Activated B cell treated with CpG ODN at 0.5 μM for 24 hours (primary cell): ENCODE results near the gene ELP4. TPM values are rescaled to one million over a fixed set of nuclear protein-coding genes. Genes with fewer than 3 reads are reported as not detected.

Experiments
- ATAC-seq: fragments of 200-7000 bp; cut with Tn5 transposase; one replicate; pipeline ENCODE4 v1.10.0; 2021; ENCODE audit warnings: low read depth, mild to moderate bottlenecking, moderate library complexity
- CTCF ChIA-PET: fragments of 350-600 bp; sonication (Branson Sonifier 250); formaldehyde crosslinking; loops from one replicate; lab custom pipeline; 2021; ENCODE audit warnings: antibody characterized with exemption; lab: Charles Lee
- POLR2A ChIA-PET: fragments of 350-600 bp; sonication (Branson Sonifier 250); formaldehyde crosslinking; loops from one replicate; lab custom pipeline; 2021; ENCODE audit warnings: antibody characterized with exemption; lab: Charles Lee
- DNase-seq: peaks from one replicate; pipeline ENCODE4 v3.0.0; 2022
- H3K27ac Mint-ChIP-seq: one replicate; pipeline ENCODE4 v1.8.0; 2020; ENCODE audit warnings: mixed read lengths
- H3K27me3 Mint-ChIP-seq: one replicate; pipeline ENCODE4 v1.8.0; 2021; ENCODE audit warnings: mixed read lengths
- H3K36me3 Mint-ChIP-seq: one replicate; pipeline ENCODE4 v1.8.0; 2021; ENCODE audit warnings: low read depth, mixed read lengths
- H3K4me1 Mint-ChIP-seq: one replicate; pipeline ENCODE4 v1.8.0; 2021; ENCODE audit warnings: mixed read lengths
- H3K4me3 Mint-ChIP-seq: one replicate; pipeline ENCODE4 v1.8.0; 2020; ENCODE audit warnings: mild to moderate bottlenecking, mixed read lengths
- H3K9me3 Mint-ChIP-seq: one replicate; pipeline ENCODE4 v1.8.0; 2020; ENCODE audit warnings: mixed read lengths
- CTCF ChIP-seq: fragments of 200-600 bp; IDR thresholded peaks from one replicate; pipeline ENCODE4 v1.8.0; 2022; ENCODE audit warnings: antibody characterized with exemption, mild to moderate bottlenecking
- intact Hi-C: fragments of 100-400 bp; cut with micrococcal nuclease; formaldehyde crosslinking; loops from one replicate; pipeline ENCODE4 v1.15.1; 2024
- total RNA-seq: library from RNA; stranded (reverse); gene quantifications from 2 replicates; pipeline ENCODE4 v1.2.3, GENCODE V29; 2022

The ELP4 gene
- total RNA-seq, 1 donor from 2014 or later = 25.5 TPM

- ChIA-PET CTCF (no interaction called here), POLR2A (no interaction called here)
- intact Hi-C loops = no loop called here
- no peaks in the 10 kb centered on the region for H3K4me1 Mint-ChIP-seq
- no peak overlapping the region for H3K27ac Mint-ChIP-seq
- no peaks in the 10 kb centered on the region for H3K9me3 Mint-ChIP-seq
- H3K36me3 Mint-ChIP-seq = peaks cover 13% of the 10 kb centered on the region
- ATAC-seq = no peak
- H3K27me3 Mint-ChIP-seq = no peaks in the 10 kb centered on the region
- no peak overlapping the region for H3K4me3 Mint-ChIP-seq
- no peak for TF ChIP-seq CTCF
- no peak for DNase-seq
These were observed 145.9 kb downstream of the ELP4 start for GRCh38 chr11:31655483-31655882.

GRCh38 chr11:31656051-31656450 is 146.5 kb downstream of the ELP4 start:
- ChIA-PET CTCF (no interaction called here), POLR2A (no interaction called here)
- ATAC-seq = no peak
- intact Hi-C loops = no loop called here
- H3K9me3 Mint-ChIP-seq = no peaks in the 10 kb centered on the region
- H3K27ac Mint-ChIP-seq = no peak overlapping the region
- no peak overlapping the region for H3K4me3 Mint-ChIP-seq
- DNase-seq = no peak
- H3K27me3 Mint-ChIP-seq = no peaks in the 10 kb centered on the region
- H3K4me1 Mint-ChIP-seq = no peaks in the 10 kb centered on the region
- peaks cover 10% of the 10 kb centered on the region for H3K36me3 Mint-ChIP-seq
- TF ChIP-seq CTCF = no peak

DNA sequence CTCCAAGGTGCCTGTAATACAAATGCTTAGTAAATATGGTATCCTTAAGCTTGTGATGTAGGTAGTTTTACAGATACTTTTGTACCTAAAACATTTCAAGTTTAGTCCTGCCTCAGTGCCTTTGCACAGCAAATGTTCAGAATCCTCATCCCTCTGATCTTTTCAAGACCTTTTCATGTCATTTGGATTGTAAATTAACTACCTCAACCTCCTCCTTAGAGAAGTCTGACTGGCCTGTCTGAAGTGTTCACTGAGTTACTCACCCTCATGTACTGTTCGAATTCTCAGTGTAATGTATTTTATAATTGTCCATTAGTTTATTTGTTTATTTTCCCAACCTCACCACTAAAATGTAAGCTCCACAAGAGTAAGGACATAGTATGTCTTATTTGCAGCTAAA is 147.5 kb downstream of the ELP4 start:
- ChIA-PET POLR2A (no interaction called here), CTCF (no interaction called here)
- no peak for TF ChIP-seq CTCF
- H3K4me1 Mint-ChIP-seq = no peaks in the 10 kb centered on the region
- H3K36me3 Mint-ChIP-seq = peaks cover 2% of the 10 kb centered on the region
- H3K27me3 Mint-ChIP-seq = no peaks in the 10 kb centered on the region
- H3K9me3 Mint-ChIP-seq = no peaks in the 10 kb centered on the region
- no peak overlapping the region for H3K4me3 Mint-ChIP-seq
- ATAC-seq (no peak), DNase-seq (no peak)
- intact Hi-C loops = no loop called here
- no peak overlapping the region for H3K27ac Mint-ChIP-seq

GRCh38 chr11:31664129-31664528 is 154.6 kb downstream of the ELP4 start:
- intact Hi-C loops = no loop called here
- CTCF ChIA-PET = no interaction called here
- Mint-ChIP-seq H3K27ac (no peak overlapping the region), H3K36me3 (peaks cover 3% of the 10 kb centered on the region), H3K4me3 (no peak overlapping the region), H3K4me1 (no peaks in the 10 kb centered on the region), H3K9me3 (no peaks in the 10 kb centered on the region), H3K27me3 (no peaks in the 10 kb centered on the region)
- POLR2A ChIA-PET = no interaction called here
- ATAC-seq (no peak), DNase-seq (no peak)
- no peak for TF ChIP-seq CTCF

GRCh38 chr11:31664954-31665353 is 155.4 kb downstream of the ELP4 start:
- POLR2A ChIA-PET = no interaction called here
- H3K27ac Mint-ChIP-seq = no peak overlapping the region
- peaks cover 3% of the 10 kb centered on the region for H3K36me3 Mint-ChIP-seq
- no peaks in the 10 kb centered on the region for H3K9me3 Mint-ChIP-seq
- ATAC-seq = no peak
- CTCF ChIA-PET = no interaction called here
- no peaks in the 10 kb centered on the region for H3K4me1 Mint-ChIP-seq
- no peaks in the 10 kb centered on the region for H3K27me3 Mint-ChIP-seq
- H3K4me3 Mint-ChIP-seq = no peak overlapping the region
- no peak for TF ChIP-seq CTCF
- intact Hi-C loops = no loop called here
- no peak for DNase-seq
